HG03378 (cell line): Measurements from ENCODE around the gene APOBEC3F.
"Not testable (repeated sequence)": the region's sequence is repeated elsewhere in the genome, so short reads cannot be mapped to it uniquely, and the experiment has no call there.

ENCODE experiments used
- ATAC-seq: cut with Tn5 transposase; IDR thresholded peaks from one replicate; pipeline ENCODE4 v1.9.1; 2021; ENCODE audit warnings: mild to moderate bottlenecking, moderate library complexity; ENCODE audit not compliant: unreplicated experiment

APOBEC3F gene

GRCh38 chr22:39026509-39027150 lies 14.0 kb upstream of the APOBEC3F start:
- no peak for ATAC-seq

- ATAC-seq: no peak
These were observed 12.9 kb upstream of the APOBEC3F start for GRCh38 chr22:39027717-39028116.

- no peak for ATAC-seq
These were observed 12.4 kb upstream of the APOBEC3F start for GRCh38 chr22:39028281-39028680.

GRCh38 chr22:39029227-39029626 lies 11.4 kb upstream of the APOBEC3F start:
- ATAC-seq: no peak

- no peak for ATAC-seq
These were observed 10.0 kb upstream of the APOBEC3F start for GRCh38 chr22:39030705-39031104.

GRCh38 chr22:39031434-39032295 lies 9.0 kb upstream of the APOBEC3F start:
- ATAC-seq: not testable (repeated sequence)

GRCh38 chr22:39037071-39037470 lies 3.6 kb upstream of the APOBEC3F start:
- ATAC-seq: not testable (repeated sequence)

- ATAC-seq: no peak
These were observed 1.1 kb upstream of the APOBEC3F start for GRCh38 chr22:39039306-39040126.

GRCh38 chr22:39040155-39040537 lies 518 bp upstream of the APOBEC3F start:
- ATAC-seq: not testable (repeated sequence)

- no peak for ATAC-seq
These were observed 1.2 kb downstream of the APOBEC3F start for GRCh38 chr22:39041908-39042307.

- not testable (repeated sequence) for ATAC-seq
These were observed 2.4 kb downstream of the APOBEC3F start for GRCh38 chr22:39043063-39043462.

- ATAC-seq: not testable (repeated sequence)
These were observed 4.5 kb downstream of the APOBEC3F start for GRCh38 chr22:39045136-39045535.

GRCh38 chr22:39049486-39049885 lies 8.8 kb downstream of the APOBEC3F start:
- ATAC-seq: not testable (repeated sequence)

GRCh38 chr22:39051844-39052495 lies 11.3 kb downstream of the APOBEC3F start:
- not testable (repeated sequence) for ATAC-seq

- ATAC-seq: no peak
These were observed 15.0 kb downstream of the APOBEC3F start for GRCh38 chr22:39055658-39056057.

- not testable (repeated sequence) for ATAC-seq
These were observed 20.6 kb downstream of the APOBEC3F start for GRCh38 chr22:39061290-39061689.

- ATAC-seq: not testable (repeated sequence)
These were observed 21.3 kb downstream of the APOBEC3F start for GRCh38 chr22:39061951-39062350.

GRCh38 chr22:39063904-39064303 lies 23.2 kb downstream of the APOBEC3F start:
- not testable (repeated sequence) for ATAC-seq

GRCh38 chr22:39066442-39067276 lies 26.0 kb downstream of the APOBEC3F start:
- ATAC-seq: not testable (repeated sequence)
